ENCODE results near the gene NEDD4L. TPM values are rescaled to one million over a fixed set of nuclear protein-coding genes. Genes with fewer than 3 reads are reported as not detected.

The NEDD4L gene
- polyA plus RNA-seq, 1 donor (not counting 4 experiments of a cell fraction or from before 2014, with no cell fraction given), result 52.6 TPM

GRCh38 chr18:58391231-58391825 is 347.3 kb downstream of the NEDD4L start:
- FAIRE-seq (peak; percentile 41), DNase-seq (ENCODE audit: low read depth, low spot score) (no peak)
- TF ChIP-seq CTCF (optimal IDR thresholded peaks at IDR 0.05 in 1 of 3, IDR thresholded peaks at IDR 0.05 in 1 of 3, conservative IDR thresholded peaks at IDR 0.05 in 1 of 3; ENCODE audit: extremely low read depth in 1 of 3, insufficient read depth in 2 of 3, low read length in 3 of 3) (no peak), EZH2 (IDR thresholded peaks at IDR 0.05; ENCODE audit: low read length) (no peak)
- Histone ChIP-seq H3K4me2 (ENCODE audit: control insufficient read depth, extremely low read depth, insufficient read depth, low read depth, low read length) (no peak overlapping the region), H3K9ac (ENCODE audit: control insufficient read depth, extremely low read depth, insufficient read depth, low read length) (no peak overlapping the region), H2AFZ (ENCODE audit: control insufficient read depth, low read length) (no peak overlapping the region), H3K27ac (ENCODE audit: control insufficient read depth, insufficient read depth, low read length) (no peak overlapping the region), H3K4me3 (ENCODE audit: control insufficient read depth in 2 of 3, extremely low read depth in 1 of 3, insufficient read depth in 2 of 3, low read depth in 1 of 3, low read length in 3 of 3) (no peak overlapping the region), H3K9me1 (ENCODE audit: control insufficient read depth, extremely low read depth, insufficient read depth, low read length) (no peaks in the 10 kb centered on the region), H3K9me3 (ENCODE audit: control insufficient read depth, low read depth, low read length) (no peaks in the 10 kb centered on the region), H4K20me1 (ENCODE audit: control insufficient read depth, extremely low read depth, insufficient read depth, low read length) (peaks cover 7% of the 10 kb centered on the region), H3K27me3 (ENCODE audit: control insufficient read depth, extremely low read depth, insufficient read depth, low read length) (no peaks in the 10 kb centered on the region), H3K36me3 (ENCODE audit: control insufficient read depth in 2 of 2, extremely low read depth in 1 of 2, insufficient read depth in 2 of 2, low read length in 2 of 2) (peaks cover 54 to 87% of the 10 kb centered on the region in 2 experiments), H3K79me2 (ENCODE audit: control insufficient read depth, insufficient read depth, low read length) (no peaks in the 10 kb centered on the region), H3K4me1 (ENCODE audit: control insufficient read depth, extremely low read depth, insufficient read depth, low read length) (no peaks in the 10 kb centered on the region)
- dilution Hi-C loops (cut with MboI; ENCODE audit: extremely low pct_ligation_motif_present, low sequenced_read_pairs), result no loop called here

GRCh38 chr18:58391932-58392323 is 347.9 kb downstream of the NEDD4L start:
- H3K27ac ChIP-seq (ENCODE audit: control insufficient read depth, insufficient read depth, low read length), result no peak overlapping the region
- H3K9me1 ChIP-seq (ENCODE audit: control insufficient read depth, extremely low read depth, insufficient read depth, low read length), result no peaks in the 10 kb centered on the region
- peaks cover 51 to 82% of the 10 kb centered on the region in 2 experiments for H3K36me3 ChIP-seq (ENCODE audit: control insufficient read depth in 2 of 2, extremely low read depth in 1 of 2, insufficient read depth in 2 of 2, low read length in 2 of 2)
- H2AFZ ChIP-seq (ENCODE audit: control insufficient read depth, low read length), result no peak overlapping the region
- FAIRE-seq, result no peak
- no peak overlapping the region for H3K4me2 ChIP-seq (ENCODE audit: control insufficient read depth, extremely low read depth, insufficient read depth, low read depth, low read length)
- TF ChIP-seq EZH2 (IDR thresholded peaks at IDR 0.05; ENCODE audit: low read length) (no peak), CTCF (optimal IDR thresholded peaks at IDR 0.05 in 1 of 3, IDR thresholded peaks at IDR 0.05 in 1 of 3, conservative IDR thresholded peaks at IDR 0.05 in 1 of 3; ENCODE audit: extremely low read depth in 1 of 3, insufficient read depth in 2 of 3, low read length in 3 of 3) (no peak)
- H3K4me3 ChIP-seq (ENCODE audit: control insufficient read depth in 2 of 3, extremely low read depth in 1 of 3, insufficient read depth in 2 of 3, low read depth in 1 of 3, low read length in 3 of 3), result no peak overlapping the region
- H3K79me2 ChIP-seq (ENCODE audit: control insufficient read depth, insufficient read depth, low read length), result no peaks in the 10 kb centered on the region
- peaks cover 7% of the 10 kb centered on the region for H4K20me1 ChIP-seq (ENCODE audit: control insufficient read depth, extremely low read depth, insufficient read depth, low read length)
- dilution Hi-C loops (cut with MboI; ENCODE audit: extremely low pct_ligation_motif_present, low sequenced_read_pairs), result no loop called here
- no peak for DNase-seq (ENCODE audit: low read depth, low spot score)
- no peaks in the 10 kb centered on the region for H3K27me3 ChIP-seq (ENCODE audit: control insufficient read depth, extremely low read depth, insufficient read depth, low read length)
- H3K9ac ChIP-seq (ENCODE audit: control insufficient read depth, extremely low read depth, insufficient read depth, low read length), result no peak overlapping the region
- H3K4me1 ChIP-seq (ENCODE audit: control insufficient read depth, extremely low read depth, insufficient read depth, low read length), result no peaks in the 10 kb centered on the region
- no peaks in the 10 kb centered on the region for H3K9me3 ChIP-seq (ENCODE audit: control insufficient read depth, low read depth, low read length)

All from keratinocyte (primary cell).